ENCODE measurements around the gene DDRGK1. TPM values are rescaled to one million over a fixed set of nuclear protein-coding genes. Genes with fewer than 3 reads are reported as not detected.

DDRGK1 gene
- total RNA-seq, 1 experiment from 2014 or later: 65.5 TPM

GRCh38 chr20:3174442-3175261 is 29.8 kb downstream of the DDRGK1 start:
- Histone ChIP-seq H3K36me3 (ENCODE audit: control insufficient read depth, insufficient read depth, low read length) (no peaks in the 10 kb centered on the region), H3K27ac (ENCODE audit: low read length) (peak overlapping the region; percentile 81), H3K4me1 (ENCODE audit: control insufficient read depth, insufficient read depth, low read length) (peaks cover 14% of the 10 kb centered on the region), H3K27me3 (ENCODE audit: control insufficient read depth, insufficient read depth, low read length) (no peaks in the 10 kb centered on the region), H3K4me3 (ENCODE audit: low read depth in 2 of 2, low read length in 2 of 2) (peak overlapping the region; percentile 81 to 92), H3K9me3 (ENCODE audit: control insufficient read depth, insufficient read depth, low read depth, low read length) (no peaks in the 10 kb centered on the region)
- DNase-seq (ENCODE audit: low read depth, low spot score) (no peak), ATAC-seq (peak; percentile 78)
- ChIA-PET POLR2A (no interaction called here), CTCF (no interaction called here)
- TF ChIP-seq POLR2AphosphoS5 (IDR thresholded peaks at IDR 0.05; ENCODE audit: low read depth, low read length): no peak
- no peak for TF ChIP-seq REST (IDR thresholded peaks at IDR 0.05; ENCODE audit: insufficient read depth in 1 of 2, low read depth in 2 of 2, low read length in 1 of 2)
- TF ChIP-seq TCF7L2 (IDR thresholded peaks at IDR 0.05; ENCODE audit: low read depth, low read length): no peak
- no peak for TF ChIP-seq CTCF (IDR thresholded peaks at IDR 0.05)
- no peak for TF ChIP-seq SIN3A (IDR thresholded peaks at IDR 0.05; ENCODE audit: borderline replicate concordance, insufficient read depth, low read depth, low read length)
- in situ Hi-C loops (cut with HindIII; ENCODE audit: low pct_unique_long_range_greater_than_20kb, low sequenced_read_pairs) (no loop called here), intact Hi-C loops (cut with micrococcal nuclease; ENCODE audit: unreplicated experiment) (no loop called here)
- BruUV-seq (replicated peaks): no TSS peak

- in situ Hi-C loops (cut with HindIII; ENCODE audit: low pct_unique_long_range_greater_than_20kb, low sequenced_read_pairs): no loop called here
- intact Hi-C loops (cut with micrococcal nuclease; ENCODE audit: unreplicated experiment): no loop called here
- no peaks in the 10 kb centered on the region for H3K27me3 ChIP-seq (ENCODE audit: control insufficient read depth, insufficient read depth, low read length)
- ChIA-PET CTCF (interaction anchor here (0.7 kb wide), 1 partner anchor 77 kb away, joined by 4 read pairs; no protein-coding TSS in a partner anchor), POLR2A (no interaction called here)
- H3K4me1 ChIP-seq (ENCODE audit: control insufficient read depth, insufficient read depth, low read length): peaks cover 14% of the 10 kb centered on the region
- ATAC-seq: peak; percentile 94
- peak overlapping the region; percentile 81 to 92 for H3K4me3 ChIP-seq (ENCODE audit: low read depth in 2 of 2, low read length in 2 of 2)
- TF ChIP-seq TCF7L2 (IDR thresholded peaks at IDR 0.05; ENCODE audit: low read depth, low read length) (no peak), POLR2AphosphoS5 (IDR thresholded peaks at IDR 0.05; ENCODE audit: low read depth, low read length) (no peak), CTCF (IDR thresholded peaks at IDR 0.05) (no peak), SIN3A (IDR thresholded peaks at IDR 0.05; ENCODE audit: borderline replicate concordance, insufficient read depth, low read depth, low read length) (no peak), REST (IDR thresholded peaks at IDR 0.05; ENCODE audit: insufficient read depth in 1 of 2, low read depth in 2 of 2, low read length in 1 of 2) (no peak)
- H3K36me3 ChIP-seq (ENCODE audit: control insufficient read depth, insufficient read depth, low read length): no peaks in the 10 kb centered on the region
- no TSS peak for BruUV-seq (replicated peaks)
- no peak for DNase-seq (ENCODE audit: low read depth, low spot score)
- peak overlapping the region; percentile 81 for H3K27ac ChIP-seq (ENCODE audit: low read length)
- H3K9me3 ChIP-seq (ENCODE audit: control insufficient read depth, insufficient read depth, low read depth, low read length): no peaks in the 10 kb centered on the region
These were observed 30.7 kb downstream of the DDRGK1 start for GRCh38 chr20:3173610-3174441.
